ENCODE results near the gene GAS6.

GRCh38 chr13:113875429-113875815, 11.5 kb upstream of the GAS6 start:
- TF ChIP-seq POLR2A (IDR thresholded peaks at IDR 0.05), result no peak
- TF ChIP-seq CTCF (IDR thresholded peaks at IDR 0.05), result no peak
